Hepatocyte (in vitro differentiated cells): Measurements from ENCODE around the gene TUBGCP3. TPM values are rescaled to one million over a fixed set of nuclear protein-coding genes. Genes with fewer than 3 reads are reported as not detected.
A peak's percentile ranks its signal among the peaks of the same experiment; 100 is the strongest.

ENCODE experiments used
- DNase-seq: peaks from one replicate; pipeline ENCODE4 v3.0.0-alpha.2; 2016; ENCODE audit warnings: low spot score
- H2AFZ ChIP-seq: fragments of 200-600 bp; sonication (generic); 2 replicates; pipeline ENCODE4 v1.6.0; 2016; ENCODE audit warnings: antibody characterized with exemption, mild to moderate bottlenecking
- H3K27ac ChIP-seq: fragments of 200-600 bp; sonication (generic); 2 replicates; pipeline ENCODE4 v1.5.1; 2016; ENCODE audit warnings: mild to moderate bottlenecking
- H3K27me3 ChIP-seq: fragments of 200-600 bp; sonication (generic); 2 replicates; pipeline ENCODE4 v1.6.1; 2016
- H3K36me3 ChIP-seq: fragments of 200-600 bp; sonication (generic); replicated peaks from 2 replicates; pipeline ENCODE4 v1.5.1; 2016; ENCODE audit warnings: low read depth; ENCODE audit not compliant: insufficient read depth
- H3K4me1 ChIP-seq: fragments of 200-600 bp; sonication (generic); 2 replicates; pipeline ENCODE4 v1.5.1; 2016; ENCODE audit warnings: mild to moderate bottlenecking, moderate library complexity; ENCODE audit not compliant: insufficient read depth
- H3K4me2 ChIP-seq: fragments of 200-600 bp; sonication (generic); 2 replicates; pipeline ENCODE4 v1.6.0; 2016
- H3K4me3 ChIP-seq: fragments of 200-600 bp; sonication (generic); 2 replicates; pipeline ENCODE4 v1.5.1; 2016; ENCODE audit warnings: mild to moderate bottlenecking
- H3K79me2 ChIP-seq: fragments of 200-600 bp; sonication (generic); 2 replicates; pipeline ENCODE4 v1.6.0; 2017; ENCODE audit warnings: mild to moderate bottlenecking
- H3K9me2 ChIP-seq: fragments of 200-600 bp; sonication (generic); replicated peaks from 2 replicates; pipeline ENCODE4 v1.6.0; 2017; ENCODE audit warnings: mild to moderate bottlenecking; ENCODE audit not compliant: insufficient read depth
- H3K9me3 ChIP-seq: fragments of 200-600 bp; sonication (generic); 2 replicates; pipeline ENCODE4 v1.5.1; 2016; ENCODE audit warnings: low read depth, mild to moderate bottlenecking
- H4K20me1 ChIP-seq: fragments of 200-600 bp; sonication (generic); 2 replicates; pipeline ENCODE4 v1.6.0; 2016; ENCODE audit warnings: mild to moderate bottlenecking; ENCODE audit not compliant: insufficient read depth, poor library complexity, severe bottlenecking
- EZH2 ChIP-seq: fragments of 200-600 bp; sonication (generic); IDR thresholded peaks from 2 replicates; pipeline ENCODE4 v1.6.1; 2016; ENCODE audit warnings: antibody characterized with exemption, mild to moderate bottlenecking, borderline replicate concordance
- EZH2phosphoT487 ChIP-seq: fragments of 200-600 bp; sonication (generic); IDR thresholded peaks from one replicate; pipeline ENCODE4 v1.6.1; 2018; ENCODE audit warnings: antibody characterized with exemption, mild to moderate bottlenecking, low read depth, moderate library complexity; ENCODE audit not compliant: unreplicated experiment, severe bottlenecking
- WGBS: methylation state at CpG from one replicate; pipeline ENCODE4 v1.1.6; 2016; ENCODE audit warnings: low lambda C conversion rate; ENCODE audit errors: missing lambda C conversion rate; 5-methylcytosine and 5-hydroxymethylcytosine counted together
- polyA plus RNA-seq: library from polyadenylated mRNA; unstranded; fragments of >200 nt; fragmentation: Nextera tagmentation; extraction: Ambion mirVana; gene quantifications from 2 replicates; pipeline ENCODE4 v1.2.1, GENCODE V29; 2016
- total RNA-seq: library from RNA; depleted of rRNA; stranded (reverse); fragments of >200 nt; gene quantifications from 2 replicates; pipeline ENCODE4 v1.2.3, GENCODE V29; 2014
- TF ChIP-seq, protein P1 (sequence below): fragments of 200-600 bp; sonication (generic); IDR thresholded peaks from 2 replicates; pipeline ENCODE4 v1.5.1; 2016; ENCODE audit warnings: antibody characterized with exemption, mild to moderate bottlenecking; ENCODE audit not compliant: poor library complexity

TUBGCP3 gene
- total and polyA plus RNA-seq, 2 experiments from 2014 or later, result 9.7 to 11.1 TPM

DNA sequence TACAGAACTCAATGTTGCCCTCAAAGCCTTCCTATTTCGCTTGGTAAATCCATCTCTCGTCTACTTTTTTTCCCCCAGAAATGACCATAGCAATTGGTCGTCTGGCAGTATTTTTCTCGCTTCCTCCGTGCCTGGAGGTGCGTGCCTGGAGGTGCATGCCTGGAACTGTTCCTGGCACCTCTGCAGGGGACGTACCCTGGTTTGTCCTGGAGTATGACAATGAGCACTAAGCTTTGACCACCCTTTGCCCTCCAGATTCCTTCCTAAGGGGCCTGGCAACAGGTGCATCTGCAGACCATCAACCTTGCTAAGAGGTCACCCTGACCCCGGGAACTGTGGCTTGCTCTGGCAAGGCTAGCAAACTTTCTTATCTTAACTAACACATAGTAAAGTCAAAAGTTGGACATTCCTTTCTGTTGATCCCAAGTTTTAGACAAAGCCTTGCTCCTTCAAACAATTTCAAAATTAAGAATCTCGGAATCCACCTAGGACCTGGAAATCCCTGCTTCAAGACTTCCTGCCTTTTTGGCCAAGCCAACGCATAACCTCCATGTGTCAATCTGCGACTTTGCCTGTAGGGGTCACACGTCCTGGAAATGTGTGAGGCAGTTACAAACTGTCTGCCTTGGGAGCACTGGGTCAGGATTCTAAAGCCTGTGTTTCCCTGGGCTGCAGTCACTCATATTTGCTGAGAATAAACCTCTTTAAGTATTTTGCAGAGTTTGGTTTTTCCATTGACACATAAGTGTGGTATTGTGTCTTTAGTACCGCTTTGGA, 28.8 kb upstream of the TUBGCP3 start:
- Histone ChIP-seq H3K4me2 (no peak overlapping the region), H3K79me2 (no peaks in the 10 kb centered on the region), H4K20me1 (no peaks in the 10 kb centered on the region), H3K9me3 (no peaks in the 10 kb centered on the region), H3K36me3 (no peaks in the 10 kb centered on the region), H3K27ac (no peak overlapping the region), H3K9me2 (no peaks in the 10 kb centered on the region), H3K27me3 (no peaks in the 10 kb centered on the region), H3K4me3 (no peak overlapping the region), H3K4me1 (no peaks in the 10 kb centered on the region), H2AFZ (no peak overlapping the region)
- TF ChIP-seq EZH2phosphoT487, result no peak
- TF ChIP-seq, protein P1, sequence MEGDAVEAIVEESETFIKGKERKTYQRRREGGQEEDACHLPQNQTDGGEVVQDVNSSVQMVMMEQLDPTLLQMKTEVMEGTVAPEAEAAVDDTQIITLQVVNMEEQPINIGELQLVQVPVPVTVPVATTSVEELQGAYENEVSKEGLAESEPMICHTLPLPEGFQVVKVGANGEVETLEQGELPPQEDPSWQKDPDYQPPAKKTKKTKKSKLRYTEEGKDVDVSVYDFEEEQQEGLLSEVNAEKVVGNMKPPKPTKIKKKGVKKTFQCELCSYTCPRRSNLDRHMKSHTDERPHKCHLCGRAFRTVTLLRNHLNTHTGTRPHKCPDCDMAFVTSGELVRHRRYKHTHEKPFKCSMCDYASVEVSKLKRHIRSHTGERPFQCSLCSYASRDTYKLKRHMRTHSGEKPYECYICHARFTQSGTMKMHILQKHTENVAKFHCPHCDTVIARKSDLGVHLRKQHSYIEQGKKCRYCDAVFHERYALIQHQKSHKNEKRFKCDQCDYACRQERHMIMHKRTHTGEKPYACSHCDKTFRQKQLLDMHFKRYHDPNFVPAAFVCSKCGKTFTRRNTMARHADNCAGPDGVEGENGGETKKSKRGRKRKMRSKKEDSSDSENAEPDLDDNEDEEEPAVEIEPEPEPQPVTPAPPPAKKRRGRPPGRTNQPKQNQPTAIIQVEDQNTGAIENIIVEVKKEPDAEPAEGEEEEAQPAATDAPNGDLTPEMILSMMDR, result peak; percentile 59
- DNase-seq, result peak; percentile 59
- 59% methylated on average over 13 of the region's 13 CpGs for WGBS

- no peak overlapping the region for H3K4me2 ChIP-seq
- H2AFZ ChIP-seq, result no peak overlapping the region
- no peaks in the 10 kb centered on the region for H3K36me3 ChIP-seq
- no peaks in the 10 kb centered on the region for H3K27me3 ChIP-seq
- H4K20me1 ChIP-seq, result no peaks in the 10 kb centered on the region
- H3K4me3 ChIP-seq, result no peak overlapping the region
- DNase-seq, result no peak
- H3K79me2 ChIP-seq, result no peaks in the 10 kb centered on the region
- no peak overlapping the region for H3K27ac ChIP-seq
- WGBS, result 85% methylated on average over 8 of the region's 8 CpGs
- H3K9me3 ChIP-seq, result no peaks in the 10 kb centered on the region
- TF ChIP-seq, protein P1, result no peak
- TF ChIP-seq EZH2phosphoT487 (no peak), EZH2 (no peak)
- H3K4me1 ChIP-seq, result no peaks in the 10 kb centered on the region
- no peaks in the 10 kb centered on the region for H3K9me2 ChIP-seq
Observed at GRCh38 chr13:112615391-112615790, 27.4 kb upstream of the TUBGCP3 start.

- Histone ChIP-seq H3K9me3 (no peaks in the 10 kb centered on the region), H3K79me2 (no peaks in the 10 kb centered on the region), H3K27me3 (no peaks in the 10 kb centered on the region), H3K36me3 (no peaks in the 10 kb centered on the region), H3K9me2 (no peaks in the 10 kb centered on the region), H3K4me3 (no peak overlapping the region), H4K20me1 (no peaks in the 10 kb centered on the region), H2AFZ (no peak overlapping the region), H3K4me1 (no peaks in the 10 kb centered on the region), H3K4me2 (no peak overlapping the region), H3K27ac (no peak overlapping the region)
- DNase-seq, result no peak
- no peak for TF ChIP-seq EZH2
- 93% methylated on average over 7 of the region's 7 CpGs for WGBS
Observed at GRCh38 chr13:112614835-112615234, 26.9 kb upstream of the TUBGCP3 start.

DNA sequence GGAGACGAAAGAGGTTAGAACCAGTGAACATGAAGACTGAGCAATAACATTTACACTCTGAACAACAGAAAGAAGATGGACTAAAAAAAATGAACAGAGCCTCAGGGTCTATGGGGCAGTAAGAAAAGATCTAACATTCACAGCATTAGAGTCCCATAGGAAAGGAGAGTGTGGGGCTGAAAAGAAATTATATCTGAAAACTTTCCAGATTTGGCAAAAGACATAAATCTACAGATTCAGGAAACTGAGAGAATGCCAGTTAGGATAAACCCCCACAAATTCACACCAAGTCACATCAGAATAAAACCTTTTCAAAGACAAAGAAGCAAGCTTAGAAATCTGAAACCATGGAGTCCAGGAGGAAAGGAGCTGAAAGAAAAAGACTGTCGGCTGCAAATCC, 20.3 kb upstream of the TUBGCP3 start:
- H3K79me2 ChIP-seq, result no peaks in the 10 kb centered on the region
- H2AFZ ChIP-seq, result no peak overlapping the region
- H3K9me3 ChIP-seq, result no peaks in the 10 kb centered on the region
- H3K27ac ChIP-seq, result no peak overlapping the region
- no peak for DNase-seq
- H3K36me3 ChIP-seq, result no peaks in the 10 kb centered on the region
- no peaks in the 10 kb centered on the region for H3K27me3 ChIP-seq
- H4K20me1 ChIP-seq, result no peaks in the 10 kb centered on the region
- no peak overlapping the region for H3K4me2 ChIP-seq
- no peak overlapping the region for H3K4me3 ChIP-seq
- no peaks in the 10 kb centered on the region for H3K4me1 ChIP-seq
- TF ChIP-seq EZH2phosphoT487, result no peak
- TF ChIP-seq EZH2, result no peak
- TF ChIP-seq, protein P1, result no peak
- 92% methylated on average over 2 of the region's 2 CpGs for WGBS
- no peaks in the 10 kb centered on the region for H3K9me2 ChIP-seq
